ENCODE results near the gene CAPN13.

GRCh38 chr2:30821960-30822359 is 14.7 kb upstream of the CAPN13 start:
- TF ChIP-seq POLR2A (IDR thresholded peaks at IDR 0.05), result no peak
- no peak for TF ChIP-seq CTCF (IDR thresholded peaks at IDR 0.05)

Measured in esophagus squamous epithelium (tissue), 4 donors.